Measurements from ENCODE around the gene TMEM128.
"Not testable (repeated sequence)": the region's sequence is repeated elsewhere in the genome, so short reads cannot be mapped to it uniquely, and the experiment has no call there.

Gene TMEM128

DNA sequence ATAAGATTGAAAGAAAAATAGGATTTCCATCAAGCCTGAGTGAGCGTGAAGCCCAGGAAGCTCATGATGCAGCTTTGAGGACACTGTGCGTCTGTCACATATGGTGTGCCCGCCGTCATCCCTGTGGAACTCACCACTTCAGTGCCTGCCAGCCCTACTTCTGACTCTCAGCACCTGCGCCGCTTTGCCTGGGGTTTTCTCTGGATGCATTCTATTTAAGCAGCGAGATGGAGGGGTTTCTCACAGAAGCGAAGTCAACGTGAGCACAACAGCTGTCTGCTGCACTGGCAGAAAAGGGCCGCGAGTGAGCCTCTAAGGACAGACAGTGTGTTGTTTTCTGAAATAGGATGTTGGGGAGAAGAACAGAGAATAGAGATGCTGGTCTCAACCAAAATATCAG is 6.2 kb upstream of the TMEM128 start:
- DNase-seq, result no peak

DNA sequence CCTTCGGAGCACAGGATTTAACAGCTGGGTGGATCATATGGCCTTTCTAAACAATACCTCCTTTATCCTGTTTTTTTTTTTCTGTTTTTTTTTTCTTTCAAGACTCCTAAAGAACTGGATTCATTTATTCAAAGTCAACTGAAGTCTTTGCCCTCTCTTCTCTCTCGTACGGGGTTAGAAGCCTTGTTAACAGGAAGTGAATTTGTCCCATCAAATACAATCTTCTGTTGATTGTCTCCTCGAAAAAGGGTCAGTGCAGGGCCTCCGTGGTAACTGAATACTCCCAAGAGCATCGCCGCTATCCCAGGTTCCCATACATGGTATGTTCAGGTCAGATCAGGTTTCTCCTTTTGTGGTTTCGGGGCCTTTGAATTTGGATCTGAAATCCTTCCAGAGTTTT is 1.8 kb upstream of the TMEM128 start:
- DNase-seq, result no peak

DNA sequence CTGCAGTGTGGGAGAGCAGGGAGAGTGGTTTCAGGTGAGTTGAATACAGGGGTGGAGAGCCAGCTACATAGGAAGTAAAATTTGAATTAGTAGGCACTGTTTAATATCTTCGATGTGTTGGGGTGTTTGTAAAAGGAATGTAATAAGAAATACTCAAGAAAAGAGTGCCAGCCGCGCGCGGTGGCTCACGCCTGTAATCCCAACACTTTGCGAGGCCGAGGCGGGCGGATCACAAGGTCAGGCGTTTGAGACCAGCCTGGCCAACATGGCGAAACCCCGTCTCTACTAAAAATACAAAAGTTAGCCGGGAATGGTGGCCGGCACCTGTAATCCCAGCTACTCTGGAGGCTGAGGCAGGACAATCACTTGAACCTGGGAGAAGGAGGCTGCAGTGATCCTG is 1.3 kb upstream of the TMEM128 start:
- not testable (repeated sequence) for DNase-seq

DNA sequence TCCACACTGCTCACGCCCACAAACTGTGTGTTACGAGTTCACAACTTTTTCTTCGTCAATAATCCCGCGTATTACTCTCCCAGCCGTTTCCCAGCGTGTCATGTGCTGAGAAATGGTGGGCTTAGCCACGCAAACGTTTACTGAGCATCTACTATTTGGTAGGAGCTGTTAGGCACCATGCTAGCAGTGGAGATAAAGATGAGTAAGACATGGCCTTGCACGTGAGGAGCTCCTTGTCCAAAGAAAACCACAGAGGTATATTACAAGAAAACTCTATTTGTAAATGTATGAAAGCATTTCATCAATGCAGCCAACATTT is 821 bp upstream of the TMEM128 start:
- no peak for DNase-seq

DNA sequence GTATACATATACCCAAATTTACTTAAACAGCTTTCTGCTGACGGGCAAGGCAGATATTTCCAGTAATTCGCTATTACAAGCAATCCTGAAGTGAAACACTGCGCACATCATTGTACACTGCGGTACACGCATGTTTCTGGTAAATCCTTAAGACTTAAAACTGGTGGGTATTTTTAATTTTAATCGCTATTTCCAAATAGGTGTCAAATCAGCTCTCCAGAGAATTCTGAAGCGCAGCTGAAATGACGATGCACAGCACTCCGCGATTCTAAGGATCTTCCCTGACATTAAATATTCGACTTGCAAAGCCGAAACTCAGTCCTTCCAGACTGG is 361 bp downstream of the TMEM128 start:
- peak in 1 of 2 donors; percentile 21 for DNase-seq

DNA sequence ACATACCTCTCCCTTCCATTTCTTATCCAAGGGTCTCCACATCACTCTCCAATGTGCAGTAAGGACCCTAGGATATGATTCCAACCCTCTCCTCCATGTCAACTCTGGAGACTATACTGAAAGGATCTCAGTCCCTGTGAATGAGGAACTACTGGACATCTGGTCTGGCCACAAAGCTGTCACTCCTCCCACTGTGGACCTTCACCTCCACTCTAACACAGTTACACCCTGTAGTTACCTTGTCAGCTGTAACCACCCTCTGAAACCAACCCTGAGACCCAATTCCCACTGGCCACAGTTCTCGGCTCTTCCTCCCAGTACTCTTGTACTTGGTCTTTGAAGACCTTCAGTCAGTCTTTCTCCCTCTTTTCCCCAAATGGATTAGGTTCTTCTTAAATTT is 2.9 kb downstream of the TMEM128 start:
- no peak for DNase-seq

DNA sequence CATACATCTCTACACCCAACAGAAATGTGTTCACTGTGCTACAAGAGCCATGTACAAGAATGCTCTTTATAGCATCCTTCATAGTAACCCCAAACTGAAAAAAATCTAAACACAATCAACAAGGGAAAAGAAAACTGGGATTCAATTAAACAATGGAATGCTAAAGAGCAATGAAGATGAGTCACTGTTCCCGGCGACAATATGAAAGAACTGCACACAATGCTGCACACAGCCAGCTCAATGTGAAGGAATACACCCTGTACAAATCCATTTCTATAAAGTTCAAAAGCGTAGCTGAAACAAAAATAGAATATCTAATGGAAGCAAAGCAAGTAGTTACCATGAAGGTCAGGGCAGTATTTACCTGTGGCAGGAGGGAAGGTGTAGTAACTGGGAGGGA is 8.5 kb downstream of the TMEM128 start:
- not testable (repeated sequence) for DNase-seq

DNA sequence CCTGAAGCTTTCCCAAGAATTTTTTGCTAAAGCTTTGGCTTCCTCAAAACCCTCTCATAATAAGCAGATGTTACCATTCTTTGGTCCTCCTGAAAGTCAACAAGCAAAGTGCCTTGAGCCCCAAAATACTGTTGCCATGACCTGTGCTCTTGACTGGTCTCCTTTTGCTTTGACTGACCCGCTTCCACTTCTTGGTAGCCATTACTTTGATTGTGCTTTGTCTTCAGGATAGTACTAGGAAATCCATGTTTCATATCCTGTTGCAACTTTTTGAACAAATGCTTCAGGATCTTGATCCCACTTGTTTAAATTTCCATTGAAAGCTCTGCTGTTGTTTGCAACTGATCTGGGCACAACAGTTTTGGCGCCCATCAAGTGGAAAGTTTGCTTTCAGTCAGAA is 14.4 kb downstream of the TMEM128 start:
- DNase-seq, result no peak

DNA sequence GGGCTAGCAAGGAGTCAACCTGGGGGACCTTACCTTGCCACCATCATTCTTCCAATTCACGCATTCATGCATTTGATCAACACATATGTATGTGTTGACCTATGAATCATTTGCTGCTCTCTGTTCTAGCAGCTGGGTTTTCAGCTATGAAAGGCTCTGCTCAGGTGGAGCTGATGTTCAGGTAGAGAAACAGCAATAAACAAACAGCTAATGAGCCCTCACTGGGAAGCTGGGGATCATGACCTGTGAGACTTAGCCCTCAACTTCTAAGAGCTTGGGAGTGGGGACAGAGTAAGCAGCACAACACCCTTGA is 19.7 kb downstream of the TMEM128 start:
- no peak for DNase-seq

DNA sequence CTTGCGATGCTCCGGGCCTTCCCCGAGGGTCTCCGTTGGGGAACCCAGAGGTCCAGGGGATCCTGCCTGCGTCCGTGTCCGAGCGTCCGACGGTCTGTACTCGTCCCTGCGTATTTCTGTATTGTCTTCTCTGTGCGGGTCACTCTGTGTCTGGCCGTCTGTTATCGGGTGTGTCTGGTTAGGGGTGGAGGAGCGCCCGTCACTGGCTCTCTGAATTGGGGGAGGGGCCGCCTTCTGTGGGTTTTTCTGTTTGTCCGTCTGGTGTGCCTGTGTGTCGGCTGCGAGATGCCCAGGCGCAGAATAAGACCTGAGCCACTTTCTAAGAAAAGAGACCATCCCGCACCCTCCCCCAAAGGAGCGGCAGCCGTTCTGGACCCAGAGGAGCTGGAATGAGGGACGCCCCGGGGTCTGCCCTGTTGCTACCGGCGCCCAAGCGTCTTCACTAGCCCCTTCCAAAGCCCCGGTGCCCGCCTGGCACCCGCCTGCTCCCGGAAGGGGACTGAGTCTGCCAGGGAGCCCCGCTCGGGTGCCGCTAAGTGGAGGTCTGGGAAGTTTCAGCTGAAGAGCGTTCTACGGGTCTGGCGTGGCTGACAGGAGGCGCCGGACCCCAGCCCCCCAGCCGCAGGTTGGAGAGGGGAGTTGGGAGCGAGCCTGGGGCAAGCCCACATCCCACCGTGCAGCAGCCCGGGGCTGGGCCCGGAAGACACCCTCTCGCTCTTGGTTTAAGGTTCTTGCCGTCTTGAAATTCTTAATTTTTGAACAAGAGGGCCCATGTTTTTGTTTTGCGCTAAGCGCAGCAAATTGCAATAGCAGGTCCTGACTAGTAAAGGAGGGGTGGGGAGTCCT is 20.3 kb downstream of the TMEM128 start:
- DNase-seq, result no peak

DNA sequence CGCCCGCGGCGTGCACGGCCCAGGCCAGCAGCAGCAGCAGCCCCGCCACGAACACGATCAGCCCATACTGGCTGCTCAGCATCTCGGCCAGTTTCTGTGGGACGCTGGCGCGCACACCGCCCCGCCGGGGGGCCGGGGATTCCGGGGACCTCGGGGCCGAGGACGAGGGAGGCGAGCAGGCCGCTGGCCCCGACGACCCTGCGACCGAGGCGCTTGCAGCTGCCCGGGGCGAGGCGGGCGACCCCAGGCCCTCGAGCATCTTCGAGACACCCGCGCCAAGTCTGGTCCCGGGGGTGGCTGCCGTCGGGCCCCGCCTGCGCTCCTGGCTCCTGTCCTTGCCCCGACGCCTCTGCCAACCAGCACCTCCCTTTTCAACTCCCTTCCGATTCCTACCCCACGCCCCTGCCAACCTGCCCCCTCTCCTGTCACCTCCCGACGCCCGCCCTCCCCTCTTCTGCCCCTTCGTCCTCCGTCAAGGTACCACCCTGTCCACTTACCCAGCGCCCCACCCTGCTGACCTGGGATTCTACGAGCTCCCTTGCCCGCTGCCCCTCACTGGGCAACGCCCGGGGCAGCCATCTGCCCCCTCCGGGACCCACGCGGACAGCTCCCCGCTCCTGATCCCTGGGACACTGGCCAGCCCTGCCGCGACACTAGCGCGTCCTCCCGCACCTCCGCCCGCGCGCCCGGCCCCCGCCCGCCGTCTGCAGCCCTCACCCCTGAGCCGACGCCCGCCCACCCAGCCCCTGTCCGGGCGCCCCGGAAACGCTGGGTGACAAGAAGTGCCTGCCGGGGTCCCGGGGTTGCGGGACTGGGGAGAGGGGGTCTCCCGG is 21.2 kb downstream of the TMEM128 start, which contains the start of gene OTOP1:
OTOP1 (minus strand) TSS at position 324 of the 833 bp plus-strand sequence; CDS start at position 259, 65 bp downstream.
- DNase-seq, result no peak

DNA sequence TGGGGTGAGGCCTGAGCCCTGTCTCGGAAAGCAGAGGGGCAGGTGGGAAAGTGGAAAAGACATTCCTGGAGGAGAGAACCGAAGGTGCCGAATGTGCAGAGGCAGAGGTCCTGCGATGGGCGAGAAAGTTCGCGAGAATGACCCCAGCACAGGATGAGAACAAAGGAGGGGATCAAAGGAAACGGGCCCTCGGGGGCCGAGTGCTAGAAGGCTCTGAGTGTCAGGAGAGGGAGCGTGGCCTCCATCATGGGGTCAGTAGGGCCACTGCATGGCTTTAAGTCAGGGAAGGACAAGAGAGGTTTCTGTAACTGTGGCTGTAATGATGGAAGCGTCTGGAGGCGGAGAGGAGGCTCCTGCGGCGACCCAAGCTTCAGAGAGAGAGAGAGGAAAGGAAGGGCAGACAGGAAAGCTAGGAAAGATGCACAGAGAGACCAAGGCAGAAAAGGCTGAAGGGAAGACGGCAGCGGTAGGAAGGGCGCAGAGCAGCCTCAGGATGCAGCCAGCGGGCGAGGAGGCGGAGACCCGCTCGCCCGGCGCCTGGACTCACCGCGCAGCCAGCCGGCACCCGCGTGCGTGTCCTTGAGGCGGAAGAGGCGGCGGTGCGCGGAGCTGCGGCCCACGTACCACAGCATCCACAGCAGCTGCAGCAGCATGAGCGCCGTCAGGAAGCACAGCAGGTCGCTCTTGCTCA is 22.0 kb downstream of the TMEM128 start:
- no peak for DNase-seq

DNA sequence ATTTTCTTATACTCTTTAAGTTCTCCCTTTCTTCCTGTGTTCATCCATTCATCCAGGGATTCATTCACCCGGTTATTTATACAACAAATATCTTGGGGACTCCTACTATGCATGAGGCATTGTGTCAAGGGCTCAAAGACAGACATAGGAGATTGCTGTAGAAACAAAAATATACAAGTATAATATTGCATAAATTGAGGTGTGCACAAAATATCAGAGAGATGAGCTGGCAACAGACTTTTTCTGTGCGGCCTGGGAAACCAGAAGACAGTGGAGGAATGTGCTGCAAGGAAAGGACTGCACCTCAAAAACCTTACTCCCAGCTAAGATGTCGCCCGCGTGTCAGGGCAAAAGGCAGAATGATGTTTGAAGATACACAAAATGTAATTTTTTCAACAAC is 30.9 kb downstream of the TMEM128 start:
- no peak for DNase-seq

DNA sequence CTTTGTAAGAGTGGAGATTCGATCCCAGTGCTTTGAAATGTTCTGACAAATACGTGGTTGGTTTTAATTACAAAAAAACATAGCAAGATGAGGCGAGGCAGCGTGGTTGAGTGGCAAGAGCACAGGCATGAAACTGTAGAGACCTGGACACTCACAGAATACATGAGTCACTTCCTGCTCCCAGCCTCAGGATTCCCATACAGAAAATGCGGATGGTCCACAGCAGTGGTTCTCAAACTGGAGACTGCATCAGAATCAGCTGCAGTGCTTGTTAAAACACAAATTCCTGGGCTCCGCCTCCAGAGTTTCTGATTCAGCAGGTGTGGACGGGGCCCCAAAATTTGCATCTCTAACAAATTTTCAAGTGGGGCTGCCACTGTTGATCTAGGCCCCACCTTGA is 31.4 kb downstream of the TMEM128 start:
- DNase-seq, result no peak

DNA sequence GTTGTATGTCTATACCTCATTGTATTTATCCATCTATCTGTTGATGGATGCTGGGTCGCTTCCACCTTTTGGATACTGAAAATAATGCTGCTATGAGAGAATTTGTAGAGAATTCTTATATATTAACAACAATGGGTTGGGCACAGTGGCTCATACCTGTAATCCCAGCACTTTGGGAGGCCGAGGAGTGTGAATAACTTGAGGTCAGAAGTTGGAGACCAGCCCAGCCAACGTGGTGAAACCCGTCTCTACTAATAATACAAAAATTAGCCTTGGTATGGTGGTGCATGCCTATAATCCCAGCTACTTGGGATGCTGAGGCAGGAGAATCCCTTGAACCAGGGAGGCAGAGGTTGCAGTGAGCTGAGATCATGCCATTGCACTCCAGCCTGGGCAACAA is 34.3 kb downstream of the TMEM128 start:
- DNase-seq, result not testable (repeated sequence)

DNA sequence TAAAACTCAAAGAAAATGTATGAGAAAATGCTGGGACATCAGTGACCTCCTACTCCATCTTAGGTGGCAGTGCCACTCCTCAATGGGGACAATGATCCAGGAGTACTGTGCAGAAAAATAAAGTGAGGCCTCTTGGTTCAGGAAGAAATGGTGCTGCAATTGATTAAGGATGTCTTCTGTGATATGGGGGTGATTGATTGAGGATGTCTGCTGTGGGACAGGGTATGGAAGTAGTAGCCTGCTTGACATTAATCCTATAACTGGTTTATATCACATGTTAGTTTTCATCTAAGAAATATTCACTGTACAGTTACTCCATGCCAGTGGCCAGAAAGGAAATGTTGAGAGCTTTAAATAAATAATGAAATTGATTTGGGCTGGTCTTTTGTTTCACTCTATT is 41.8 kb downstream of the TMEM128 start:
- DNase-seq, result no peak

DNA sequence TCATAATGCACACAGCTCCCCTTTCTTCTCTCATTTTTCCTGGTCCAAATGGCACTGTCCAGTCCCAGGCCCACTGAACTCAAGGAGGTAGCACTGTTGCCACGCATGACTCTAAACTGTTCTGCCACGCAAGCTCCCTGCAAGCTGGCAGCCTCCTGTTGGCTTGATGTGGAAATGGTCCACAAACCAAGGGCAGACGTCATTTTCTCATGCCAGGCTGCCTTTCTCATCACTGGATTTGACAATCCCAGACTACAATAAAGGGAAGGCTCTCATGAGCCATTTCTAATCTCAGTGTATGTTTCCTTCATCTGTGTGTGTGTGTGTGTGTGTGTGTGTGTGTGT is 43.6 kb downstream of the TMEM128 start:
- no peak for DNase-seq

DNA sequence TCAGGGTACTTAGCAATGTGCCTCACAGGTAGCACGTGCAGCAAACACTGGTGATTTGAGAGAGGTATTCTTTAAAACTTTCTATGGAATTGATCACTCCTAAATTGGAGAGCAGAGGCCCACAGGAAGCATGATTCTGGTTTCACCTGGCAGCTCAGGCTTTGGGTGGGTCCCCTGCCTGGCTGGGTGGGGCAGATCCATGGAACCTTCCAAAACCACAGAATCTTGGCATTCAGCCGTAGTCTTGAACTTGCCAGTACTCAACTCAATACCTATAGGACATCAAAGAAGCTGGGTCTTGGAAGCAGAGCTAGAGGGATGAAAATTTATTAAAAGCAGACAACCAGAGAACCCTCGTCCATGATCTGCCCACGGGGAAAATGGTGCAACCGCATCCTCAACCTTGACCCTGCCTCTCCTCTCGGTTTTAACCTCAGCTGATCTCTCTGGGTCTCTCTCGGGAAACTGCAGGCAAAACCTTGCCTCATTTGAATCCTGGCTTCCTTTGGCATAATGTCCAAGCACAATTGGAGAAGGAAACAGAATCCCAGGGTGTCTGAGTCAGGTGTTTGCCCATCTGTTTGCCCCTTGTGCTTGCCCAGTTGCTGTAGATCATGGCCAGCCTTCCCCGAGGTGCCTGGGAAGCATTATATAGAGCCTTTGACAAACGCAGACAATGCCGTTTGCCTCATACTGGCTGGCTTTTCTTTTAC is 44.2 kb downstream of the TMEM128 start:
- no peak for DNase-seq

DNA sequence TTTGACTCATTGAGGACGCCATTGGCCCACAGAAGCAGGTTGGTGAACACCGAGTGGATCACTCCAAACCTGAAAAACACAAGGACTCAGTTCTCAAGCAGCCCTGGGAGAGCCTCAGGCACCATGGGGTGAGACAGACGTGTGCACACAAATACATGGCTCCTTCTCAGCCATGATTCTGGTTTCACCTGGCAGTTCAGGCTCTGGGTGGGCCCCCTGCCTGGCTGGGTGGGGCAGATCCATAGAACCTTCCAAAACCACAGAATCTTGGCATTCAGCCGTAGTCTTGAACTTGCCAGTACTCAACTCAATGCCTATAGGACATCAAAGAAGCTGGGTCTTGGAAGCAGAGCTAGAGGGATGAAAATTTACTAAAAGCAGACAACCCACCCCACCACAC is 45.5 kb downstream of the TMEM128 start:
- no peak for DNase-seq

DNA sequence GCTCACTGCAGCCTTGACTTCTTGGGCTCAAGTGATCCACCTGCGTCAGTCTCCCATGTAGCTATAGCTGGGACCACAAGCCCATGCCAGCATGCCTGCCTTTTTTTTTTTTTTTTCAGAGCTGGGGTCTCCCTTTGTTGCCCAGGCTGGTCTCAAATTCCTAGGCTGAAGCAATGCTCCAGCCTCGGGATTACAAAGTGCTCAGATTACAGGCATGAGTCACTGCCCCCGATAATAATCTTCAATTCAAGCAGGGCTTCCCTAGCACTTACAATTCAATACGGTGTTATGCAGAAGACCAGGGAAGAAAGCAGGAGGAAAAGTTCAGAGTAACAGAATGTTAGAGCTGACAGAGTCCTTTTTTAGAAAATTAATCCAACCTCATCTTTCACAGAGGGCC is 47.4 kb downstream of the TMEM128 start:
- no peak for DNase-seq

DNA sequence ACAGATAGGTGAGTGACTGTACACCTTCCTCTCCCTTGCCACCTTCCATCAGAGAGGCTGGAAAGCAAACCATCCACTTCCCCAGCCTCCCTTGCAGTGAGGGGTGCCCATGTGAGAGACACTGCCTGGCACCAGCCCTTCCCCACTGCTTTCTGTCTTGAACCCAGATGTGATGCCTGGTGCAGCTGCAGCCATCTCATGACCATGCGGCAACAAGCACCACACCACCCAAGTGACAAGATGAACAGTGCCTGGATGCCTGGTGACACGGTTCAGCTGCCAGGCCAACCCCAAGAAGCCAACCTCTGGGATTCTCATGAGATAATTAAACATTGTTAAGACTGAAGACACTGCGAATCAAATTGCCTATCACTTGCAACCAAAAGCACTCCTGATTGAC is 52.7 kb downstream of the TMEM128 start:
- no peak for DNase-seq

DNA sequence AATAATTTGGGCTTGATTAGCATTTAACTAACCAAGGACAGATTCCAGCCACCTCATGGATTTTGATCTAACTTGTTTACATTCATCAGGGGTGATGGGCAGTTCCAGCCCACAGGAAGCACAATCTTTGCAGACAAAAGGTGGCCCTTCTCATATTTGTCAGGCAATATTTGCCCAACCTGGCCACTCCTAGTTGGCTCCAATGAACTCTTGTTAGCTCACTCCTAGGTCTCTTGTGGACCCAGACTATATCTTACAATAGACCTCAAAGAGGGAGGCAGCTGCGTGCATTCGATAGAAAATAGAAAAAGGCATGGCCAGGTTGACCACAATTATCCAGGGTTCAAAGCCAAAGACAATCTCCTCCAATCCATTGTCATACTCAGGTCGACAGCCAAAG is 59.5 kb downstream of the TMEM128 start:
- DNase-seq, result not testable (repeated sequence)
